ENCODE results near the gene SAMHD1.

- TF ChIP-seq CTCF (IDR thresholded peaks at IDR 0.05; ENCODE audit: poor library complexity): no peak
- TF ChIP-seq EZH2 (IDR thresholded peaks at IDR 0.05; ENCODE audit: borderline replicate concordance): no peak
Measured at GRCh38 chr20:36860339-36860738, 91.2 kb downstream of the SAMHD1 start.

Measured in hepatocyte (in vitro differentiated cells).